Keratinocyte (primary cell): Measurements from ENCODE around the gene GOLGA6D.

ENCODE experiments used
- CTCF ChIP-seq, 3 experiments: IDR thresholded peaks in 1 of 3; conservative IDR thresholded peaks in 1 of 3; optimal IDR thresholded peaks in 1 of 3; 2 replicates in 2 of 3; 3 replicates in 1 of 3; pipeline versions ENCODE3 to v1.5.1; 2011; ENCODE audit warnings: low read length in 3 of 3, mild to moderate bottlenecking in 3 of 3, moderate library complexity in 2 of 3, control low read depth in 1 of 3, inconsistent platforms in 1 of 3; ENCODE audit not compliant: insufficient read depth in 2 of 3; ENCODE audit errors: extremely low read depth in 1 of 3
- EZH2 ChIP-seq: IDR thresholded peaks from one replicate; pipeline ENCODE4 v1.6.1; 2012; ENCODE audit warnings: inconsistent platforms, mild to moderate bottlenecking, low read length, moderate library complexity

- TF ChIP-seq CTCF (optimal IDR thresholded peaks at IDR 0.05 in 1 of 3, IDR thresholded peaks at IDR 0.05 in 1 of 3, conservative IDR thresholded peaks at IDR 0.05 in 1 of 3; ENCODE audit: extremely low read depth in 1 of 3, insufficient read depth in 2 of 3, low read length in 3 of 3) (no peak), EZH2 (no peak)
Measured at GRCh38 chr15:75321711-75322110, 39.1 kb downstream of the GOLGA6D start.
